NCI-H2171 treated with DMSO at 0.1 percent for 48 hours (cell line): ENCODE measurements around the gene CYLC1.
A peak's percentile ranks its signal among the peaks of the same experiment; 100 is the strongest.

Source experiments
- DNase-seq: peaks from one replicate; lab custom pipeline; 2025; lab: John Stamatoyannopoulos, UW

The CYLC1 gene, protein sequence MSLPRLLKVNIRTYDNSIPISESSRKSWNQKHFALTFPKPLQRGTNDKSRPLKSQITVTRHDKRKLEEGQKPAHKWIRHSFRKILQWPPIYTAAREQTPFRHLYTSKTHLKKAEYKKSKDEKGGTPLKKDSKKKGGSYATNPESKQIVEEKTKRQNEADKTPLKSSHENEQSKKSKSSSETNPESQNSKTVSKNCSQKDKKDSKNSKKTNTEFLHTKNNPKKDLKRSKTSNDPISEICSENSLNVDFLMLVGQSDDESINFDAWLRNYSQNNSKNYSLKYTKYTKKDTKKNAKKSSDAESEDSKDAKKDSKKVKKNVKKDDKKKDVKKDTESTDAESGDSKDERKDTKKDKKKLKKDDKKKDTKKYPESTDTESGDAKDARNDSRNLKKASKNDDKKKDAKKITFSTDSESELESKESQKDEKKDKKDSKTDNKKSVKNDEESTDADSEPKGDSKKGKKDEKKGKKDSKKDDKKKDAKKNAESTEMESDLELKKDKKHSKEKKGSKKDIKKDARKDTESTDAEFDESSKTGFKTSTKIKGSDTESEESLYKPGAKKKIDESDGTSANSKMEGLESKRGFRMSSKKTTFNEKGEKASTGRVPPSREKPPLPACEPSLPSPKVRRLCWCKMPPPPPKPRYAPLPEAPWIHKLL

DNA sequence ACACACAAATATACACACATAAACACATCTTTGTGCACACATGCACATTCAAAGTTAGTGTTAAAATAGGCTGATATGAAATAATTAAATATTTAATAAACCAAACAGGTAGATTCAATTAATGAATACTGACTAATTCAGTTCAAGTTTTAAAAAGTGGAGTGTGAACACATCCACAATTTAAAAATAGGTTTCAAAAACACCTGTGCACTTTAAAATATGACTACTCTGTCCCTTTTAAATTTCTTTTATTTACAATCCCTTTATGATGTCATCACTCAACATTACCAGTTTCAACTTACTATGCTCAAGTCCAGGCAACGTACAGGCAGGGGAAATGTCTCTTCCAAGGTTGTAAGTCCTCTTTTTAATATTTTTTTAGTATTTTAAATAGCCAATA lies at the start of gene CYLC1:
CYLC1 (plus strand) TSS at position 301 of the 400 bp plus-strand sequence; CDS start at position 338, 37 bp downstream.
- no peak for DNase-seq

DNA sequence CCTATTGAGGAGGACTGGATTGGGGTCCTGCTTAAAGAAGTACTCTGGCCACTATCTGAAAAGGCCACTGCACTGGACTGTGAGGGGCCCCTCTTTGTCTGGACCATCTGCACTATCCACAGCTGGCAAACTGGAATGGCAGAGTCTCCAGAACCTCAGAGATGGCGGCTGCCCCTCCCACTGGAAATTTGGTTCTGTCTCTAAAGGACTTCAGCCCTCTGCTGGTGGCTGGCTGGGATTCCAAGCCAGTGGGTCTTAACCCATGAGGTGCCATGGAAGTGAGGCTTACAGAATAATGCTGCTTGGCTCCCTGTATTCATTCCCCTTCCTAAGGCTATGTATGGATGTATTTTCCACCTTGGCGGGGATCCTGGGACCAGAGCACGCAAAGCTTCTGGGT lies 41.6 kb upstream of the CYLC1 start:
- DNase-seq, result no peak

DNA sequence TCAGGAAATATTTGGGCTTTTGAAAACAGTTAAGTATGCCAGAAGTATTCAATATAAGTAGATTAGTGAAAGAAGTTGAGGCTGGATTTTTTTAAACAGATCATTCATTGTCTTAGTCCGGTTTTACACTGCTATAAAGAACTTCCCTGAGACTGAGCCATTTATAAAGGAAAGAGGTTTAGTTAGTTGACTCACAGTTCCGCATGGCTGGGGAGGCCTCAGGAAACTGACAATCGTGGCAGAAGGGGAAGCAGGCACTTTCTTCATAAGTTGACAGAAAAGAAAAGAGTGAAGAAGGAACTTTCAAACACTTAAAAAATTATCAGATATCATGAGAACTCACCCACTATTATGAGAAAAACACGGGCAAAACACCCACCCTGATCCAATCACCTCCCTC lies 31.1 kb upstream of the CYLC1 start:
- DNase-seq, result no peak

DNA sequence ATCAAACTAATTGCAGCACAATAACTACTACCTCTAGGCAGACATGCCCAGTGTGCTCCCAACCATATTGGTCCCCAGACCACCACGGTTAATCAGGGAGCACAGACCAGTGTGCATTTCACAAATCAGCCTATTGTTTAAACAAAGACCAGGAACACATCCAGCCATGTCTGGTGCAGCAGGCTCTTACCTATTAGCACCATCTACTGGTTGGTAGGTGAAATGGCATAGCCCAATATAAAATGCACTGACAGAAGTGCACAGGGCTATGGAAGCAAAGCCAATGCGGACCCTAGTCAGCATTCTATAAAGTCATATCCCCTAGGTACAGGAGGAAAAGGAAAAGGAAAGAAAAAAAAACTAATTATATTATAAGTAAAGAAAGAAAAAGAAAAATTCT lies 15.5 kb upstream of the CYLC1 start:
- DNase-seq, result peak; percentile 23

DNA sequence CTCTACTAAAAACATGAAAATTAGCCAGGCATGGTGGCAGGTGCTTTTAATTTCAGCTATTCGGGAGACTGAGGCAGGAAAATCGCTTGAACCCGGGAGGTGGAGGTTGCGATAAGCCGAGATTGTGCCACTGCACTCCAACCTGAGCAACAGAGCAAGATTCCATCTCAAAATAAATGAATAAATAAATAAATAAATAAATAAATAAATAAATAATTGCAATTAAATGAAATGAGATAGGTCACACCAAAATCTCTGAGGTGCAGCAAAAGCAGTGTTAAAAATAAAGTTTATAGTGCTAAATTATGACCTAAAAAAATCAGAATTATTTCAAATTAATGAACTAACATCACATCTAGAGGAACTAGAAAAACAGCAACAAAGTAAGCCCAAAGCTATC lies 13.6 kb upstream of the CYLC1 start:
- no peak for DNase-seq

DNA sequence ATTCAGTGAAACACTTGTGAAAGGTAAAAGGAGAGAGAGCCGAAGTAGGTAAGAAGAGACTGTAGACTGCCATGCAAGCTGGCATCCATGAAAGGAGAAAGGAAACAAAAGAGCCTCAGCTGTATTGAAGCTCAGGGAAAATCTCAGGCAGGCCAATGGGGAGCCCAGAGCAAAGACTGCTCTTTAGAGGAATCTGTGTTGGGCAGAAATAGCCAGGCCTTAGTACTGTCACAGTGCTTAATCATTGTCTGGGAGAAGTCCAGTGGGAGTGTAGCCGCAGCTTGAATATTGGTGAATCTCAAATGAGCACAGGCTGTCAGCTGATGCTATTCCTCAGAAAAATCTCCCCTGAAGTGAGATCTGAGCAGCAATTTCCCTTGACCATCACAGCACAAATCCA lies 27.6 kb downstream of the CYLC1 start:
- no peak for DNase-seq

DNA sequence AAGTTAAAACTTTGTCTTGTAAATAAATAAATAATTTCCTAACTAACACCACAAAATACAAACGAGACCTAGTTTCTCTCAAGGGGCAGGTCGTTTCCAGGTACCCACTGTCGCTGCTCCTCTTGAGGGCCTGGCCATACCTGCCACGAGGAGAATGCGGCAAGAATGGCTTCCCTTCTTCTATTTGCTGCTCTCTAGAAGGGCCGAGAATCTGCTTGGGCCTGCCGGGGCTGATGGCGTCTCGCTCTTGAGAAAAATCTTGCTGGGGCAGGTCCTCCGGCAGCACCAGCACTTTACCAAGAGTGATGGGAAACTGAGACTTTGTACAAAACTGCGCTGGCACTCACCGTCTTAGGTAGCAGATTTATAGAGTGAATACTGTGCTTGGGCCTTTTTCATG lies 31.5 kb downstream of the CYLC1 start:
- DNase-seq, result no peak

DNA sequence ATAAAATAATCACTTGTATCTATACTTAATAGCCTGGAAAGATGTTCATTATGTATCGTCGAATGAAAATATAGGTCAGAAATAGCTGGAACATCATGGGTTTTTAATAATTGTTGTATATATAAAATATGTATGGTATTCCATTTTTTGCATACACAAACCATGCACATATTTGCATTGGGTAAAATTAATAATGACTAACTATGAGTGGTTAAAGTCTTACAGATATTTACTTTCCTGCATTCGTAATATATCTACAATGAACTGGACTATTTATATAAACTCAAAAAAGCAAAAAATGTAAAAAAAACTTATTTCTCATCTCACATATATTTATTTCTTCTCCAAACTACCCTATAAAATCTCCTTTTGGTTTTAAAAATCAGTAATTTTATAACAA lies 46.0 kb downstream of the CYLC1 start:
- DNase-seq, result no peak

DNA sequence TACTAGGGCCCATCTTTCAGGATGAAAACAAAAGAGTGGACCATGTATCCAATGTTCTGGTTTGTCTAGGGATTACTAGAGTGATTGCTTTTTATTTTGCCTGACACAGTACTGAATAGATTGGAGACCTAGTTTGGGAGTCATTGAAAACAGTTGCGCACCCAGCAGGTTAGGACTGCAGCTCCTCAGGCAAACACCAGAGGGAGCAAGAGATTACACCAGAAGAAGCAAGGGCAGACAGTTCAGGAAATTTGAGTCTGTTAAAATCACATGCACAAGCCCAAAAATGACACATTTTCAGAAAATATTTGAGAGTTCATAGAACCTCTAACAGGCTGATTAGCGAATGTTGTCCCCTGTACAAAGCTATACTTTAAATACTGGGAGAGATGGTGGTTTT lies 55.6 kb downstream of the CYLC1 start:
- DNase-seq, result peak; percentile 12

DNA sequence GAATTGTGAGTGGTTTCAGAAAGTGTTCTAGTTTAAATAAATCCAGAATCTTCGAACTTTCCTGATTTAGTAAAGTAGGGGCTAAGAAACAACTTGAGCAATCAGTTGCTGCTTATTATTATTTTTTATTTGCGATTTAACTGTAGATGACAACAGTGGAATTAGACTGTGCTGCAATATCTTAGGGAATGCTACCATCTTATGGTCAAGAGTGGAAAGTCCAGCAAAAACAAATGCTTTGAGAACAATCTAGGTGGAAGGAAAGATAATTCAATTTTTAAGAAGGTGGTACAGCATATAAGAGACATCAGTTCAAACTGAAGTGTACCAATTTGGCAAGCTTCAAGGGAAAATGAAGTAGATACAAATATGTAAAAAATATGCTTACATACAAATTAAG lies 73.3 kb downstream of the CYLC1 start:
- no peak for DNase-seq
